Endothelial cell of umbilical vein (primary cell): ENCODE data around the gene LRRC27.

ENCODE experiments used
- CTCF ChIP-seq, 2 donors: IDR thresholded peaks; 1 replicate in 1 of 2; 2 replicates in 1 of 2; pipeline ENCODE4 v1.5.1; 2011; ENCODE audit warnings: low read length in 2 of 2, mild to moderate bottlenecking in 2 of 2, moderate library complexity in 2 of 2, control low read depth in 1 of 2, inconsistent platforms in 1 of 2, low read depth in 1 of 2; ENCODE audit not compliant: insufficient read depth in 1 of 2; ENCODE audit errors: extremely low read depth in 1 of 2
- POLR2A ChIP-seq: IDR thresholded peaks from 2 replicates; pipeline ENCODE4 v1.6.1; 2012; ENCODE audit warnings: low read depth, mild to moderate bottlenecking, control low read depth, low read length

- TF ChIP-seq CTCF (IDR thresholded peaks at IDR 0.05; ENCODE audit: extremely low read depth in 1 of 2, insufficient read depth in 1 of 2, low read depth in 1 of 2, low read length in 2 of 2) (no peak), POLR2A (no peak)
Measured at GRCh38 chr10:132300582-132300981, 31.4 kb upstream of the LRRC27 start.
